Breast epithelium (tissue), 4 donors: ENCODE results near the gene TXNL4B. TPM values are rescaled to one million over a fixed set of nuclear protein-coding genes. Genes with fewer than 3 reads are reported as not detected.

ENCODE experiments used
- DNase-seq, 2 donors: peaks; one replicate each; pipeline ENCODE4 v3.0.0-alpha.2; 2019; ENCODE audit warnings: low spot score in 2 of 2
- H3K27ac ChIP-seq, 2 donors: fragments of 200-600 bp; sonication (generic) in 1 of 2; one replicate each; pipeline ENCODE4 v1.5.1; 2016 to 2019; ENCODE audit warnings: mild to moderate bottlenecking in 1 of 2
- H3K27me3 ChIP-seq, 2 donors: fragments of 200-600 bp; sonication (generic) in 1 of 2; one replicate each; pipeline versions ENCODE4 v1.5.1 to v1.6.0; 2017 to 2019; ENCODE audit warnings: control low read depth in 1 of 2, mild to moderate bottlenecking in 1 of 2
- H3K36me3 ChIP-seq: fragments of 200-600 bp; one replicate; pipeline ENCODE4 v1.5.1; 2019
- H3K4me1 ChIP-seq, 2 donors: fragments of 200-600 bp; sonication (generic); one replicate each; pipeline ENCODE4 v1.5.1; 2016 to 2019; ENCODE audit warnings: control low read depth in 1 of 2
- H3K4me3 ChIP-seq, 3 donors: fragments of 200-600 bp; sonication (generic); 1 replicate in 2 of 3; 2 replicates in 1 of 3; pipeline ENCODE4 v1.5.1; 2016 to 2019; ENCODE audit warnings: mild to moderate bottlenecking in 3 of 3, moderate library complexity in 2 of 3
- H3K9me3 ChIP-seq, 2 donors: fragments of 200-600 bp; sonication (generic) in 1 of 2; one replicate each; pipeline ENCODE4 v1.5.1; 2016 to 2019; ENCODE audit warnings: control low read depth in 1 of 2
- POLR2A ChIP-seq: fragments of 450-650 bp; IDR thresholded peaks from one replicate; pipeline ENCODE4 v1.6.1; 2016; ENCODE audit warnings: antibody characterized with exemption, mild to moderate bottlenecking, moderate library complexity
- POLR2AphosphoS5 ChIP-seq, 3 donors: sonication (generic); formaldehyde crosslinking; IDR thresholded peaks; one replicate each; pipeline ENCODE4 v1.6.1; 2017; ENCODE audit warnings: antibody characterized with exemption in 3 of 3
- intact Hi-C: fragments of 100-400 bp; cut with DNase I; formaldehyde crosslinking; loops from one replicate; pipeline ENCODE4 v1.15.1; 2023; ENCODE audit warnings: low total_unique reads
- total RNA-seq, 3 donors: library from RNA; depleted of rRNA; stranded (reverse); fragments of >200 nt; gene quantifications; one replicate each; pipeline ENCODE4 v1.1.0, GENCODE V29; 2016
- TF ChIP-seq, protein P1 (sequence below), 3 donors: fragments of 450-650 bp; IDR thresholded peaks; one replicate each; pipeline ENCODE4 v1.5.1; 2016 to 2017; ENCODE audit warnings: antibody characterized with exemption in 3 of 3, mild to moderate bottlenecking in 3 of 3, moderate library complexity in 3 of 3

TXNL4B gene
- total RNA-seq, 3 donors from 2014 or later, result 7.2 to 16.4 (median 8.8) TPM

DNA sequence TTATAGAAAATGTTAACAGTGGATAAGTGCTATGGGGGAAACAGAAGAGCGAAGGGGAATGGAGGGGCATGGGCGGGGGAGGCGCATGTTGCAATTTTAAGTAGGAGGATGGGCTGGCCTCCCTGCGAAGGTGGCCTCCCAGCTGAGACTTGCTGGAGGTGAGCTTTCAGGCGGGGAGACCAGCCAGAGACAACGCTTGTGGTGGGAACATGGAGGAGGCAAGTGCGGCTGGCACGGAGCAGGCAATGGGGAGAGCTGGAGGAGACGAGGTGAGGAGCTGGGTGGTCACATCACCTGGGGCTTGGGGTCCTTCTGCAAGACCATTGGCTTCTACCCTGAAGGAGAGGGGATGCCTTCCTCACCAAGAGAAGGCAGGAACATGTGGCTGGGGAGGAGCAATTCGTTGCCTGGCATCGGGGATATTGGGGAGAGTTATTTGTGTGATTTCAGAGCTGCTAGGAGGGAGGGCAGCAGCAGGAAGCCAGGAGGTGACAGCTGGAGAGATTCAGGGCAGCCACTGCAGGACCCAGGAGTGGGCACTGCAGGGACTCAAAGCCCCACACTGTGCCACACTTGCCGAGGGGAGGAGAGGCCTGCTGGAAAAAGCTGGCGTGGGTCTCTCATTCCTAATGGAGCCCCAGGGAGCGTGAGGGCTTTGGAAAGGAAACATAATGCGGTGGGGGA, 44.1 kb upstream of the TXNL4B start:
- intact Hi-C loops, result no loop called here

DNA sequence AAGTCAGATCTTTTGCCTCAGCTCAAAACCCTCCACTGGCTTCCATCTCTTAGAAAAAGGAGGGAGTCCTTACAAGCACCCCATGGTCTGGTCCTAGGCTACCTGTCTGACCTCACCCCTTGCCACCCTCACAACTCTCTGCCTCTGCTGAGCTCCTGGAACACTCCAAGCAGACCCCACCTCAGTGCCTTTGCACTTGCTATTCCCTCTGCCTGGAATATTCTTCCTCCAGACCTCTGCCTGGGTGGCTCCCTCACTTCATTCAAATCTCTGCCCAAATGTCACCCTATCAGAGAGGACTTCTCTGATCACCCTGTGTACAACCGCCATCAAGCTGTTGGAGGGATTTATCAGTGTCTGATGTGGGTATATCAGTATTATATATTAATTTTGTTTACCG, 41.1 kb upstream of the TXNL4B start:
- no peak overlapping the region for H3K27ac ChIP-seq
- intact Hi-C loops, result no loop called here
- H3K4me3 ChIP-seq, result no peak overlapping the region
- H3K36me3 ChIP-seq, result no peaks in the 10 kb centered on the region
- H3K4me1 ChIP-seq, result no peaks in the 10 kb centered on the region
- H3K9me3 ChIP-seq, result no peaks in the 10 kb centered on the region
- no peak for DNase-seq
- TF ChIP-seq, protein P1, sequence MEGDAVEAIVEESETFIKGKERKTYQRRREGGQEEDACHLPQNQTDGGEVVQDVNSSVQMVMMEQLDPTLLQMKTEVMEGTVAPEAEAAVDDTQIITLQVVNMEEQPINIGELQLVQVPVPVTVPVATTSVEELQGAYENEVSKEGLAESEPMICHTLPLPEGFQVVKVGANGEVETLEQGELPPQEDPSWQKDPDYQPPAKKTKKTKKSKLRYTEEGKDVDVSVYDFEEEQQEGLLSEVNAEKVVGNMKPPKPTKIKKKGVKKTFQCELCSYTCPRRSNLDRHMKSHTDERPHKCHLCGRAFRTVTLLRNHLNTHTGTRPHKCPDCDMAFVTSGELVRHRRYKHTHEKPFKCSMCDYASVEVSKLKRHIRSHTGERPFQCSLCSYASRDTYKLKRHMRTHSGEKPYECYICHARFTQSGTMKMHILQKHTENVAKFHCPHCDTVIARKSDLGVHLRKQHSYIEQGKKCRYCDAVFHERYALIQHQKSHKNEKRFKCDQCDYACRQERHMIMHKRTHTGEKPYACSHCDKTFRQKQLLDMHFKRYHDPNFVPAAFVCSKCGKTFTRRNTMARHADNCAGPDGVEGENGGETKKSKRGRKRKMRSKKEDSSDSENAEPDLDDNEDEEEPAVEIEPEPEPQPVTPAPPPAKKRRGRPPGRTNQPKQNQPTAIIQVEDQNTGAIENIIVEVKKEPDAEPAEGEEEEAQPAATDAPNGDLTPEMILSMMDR (IDR thresholded peaks at IDR 0.05), result no peak
- TF ChIP-seq POLR2A (no peak), POLR2AphosphoS5 (IDR thresholded peaks at IDR 0.05) (no peak)
- no peaks in the 10 kb centered on the region for H3K27me3 ChIP-seq

More for the DNA sequence above, 44.1 kb upstream of the TXNL4B start:
- Histone ChIP-seq H3K4me1 (no peaks in the 10 kb centered on the region), H3K9me3 (no peaks in the 10 kb centered on the region), H3K27ac (no peak overlapping the region), H3K4me3 (no peak overlapping the region), H3K36me3 (no peaks in the 10 kb centered on the region), H3K27me3 (no peaks in the 10 kb centered on the region)
- no peak for DNase-seq
- TF ChIP-seq POLR2A (no peak), POLR2AphosphoS5 (IDR thresholded peaks at IDR 0.05) (no peak)
- TF ChIP-seq, protein P1 (IDR thresholded peaks at IDR 0.05), result no peak

DNA sequence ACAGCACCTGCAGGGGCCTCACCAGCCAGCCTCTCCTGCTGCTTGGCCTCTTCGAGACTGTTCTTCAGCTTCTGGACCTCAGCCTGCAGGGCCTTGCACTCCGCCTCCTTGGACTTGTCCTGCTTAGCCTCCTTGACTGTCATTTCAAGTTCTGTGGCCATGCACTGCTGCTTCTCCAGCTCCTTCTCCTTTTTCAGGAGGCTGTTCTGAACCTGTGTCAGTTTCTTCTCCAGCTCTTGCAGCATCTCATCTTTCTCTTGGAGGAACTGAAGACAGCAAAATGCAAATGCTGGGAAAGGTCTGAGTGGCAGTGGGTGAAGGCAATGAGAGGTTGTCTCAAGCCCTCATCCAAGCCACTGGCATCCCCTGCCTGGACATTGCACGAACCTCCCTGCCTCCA, 39.3 kb upstream of the TXNL4B start:
- no peak for DNase-seq
- Histone ChIP-seq H3K36me3 (no peaks in the 10 kb centered on the region), H3K4me3 (no peak overlapping the region), H3K27me3 (no peaks in the 10 kb centered on the region), H3K4me1 (no peaks in the 10 kb centered on the region), H3K9me3 (no peaks in the 10 kb centered on the region), H3K27ac (no peak overlapping the region)
- intact Hi-C loops, result no loop called here
- TF ChIP-seq POLR2AphosphoS5 (IDR thresholded peaks at IDR 0.05), result no peak
- TF ChIP-seq, protein P1 (IDR thresholded peaks at IDR 0.05), result no peak

DNA sequence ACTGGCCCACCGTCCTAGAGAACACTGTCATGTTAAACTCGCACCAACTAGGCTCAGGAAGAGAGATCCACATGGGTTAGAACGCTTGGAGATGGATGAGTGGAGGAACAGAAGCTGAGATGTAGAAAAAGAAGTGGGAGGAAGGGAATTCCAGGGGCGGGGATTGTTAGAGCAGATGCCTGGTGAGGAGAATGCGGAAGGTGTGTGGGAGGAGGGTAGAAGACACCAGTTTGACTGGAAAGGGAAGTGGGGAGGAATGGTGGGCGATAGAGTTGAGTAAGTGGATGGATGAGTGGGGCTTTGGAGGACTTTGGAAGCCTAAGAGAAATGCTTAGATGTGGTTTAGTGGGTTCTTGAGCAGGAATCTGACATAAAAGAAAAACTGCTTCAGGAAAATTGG, 37.6 kb upstream of the TXNL4B start:
- TF ChIP-seq POLR2AphosphoS5 (IDR thresholded peaks at IDR 0.05), result no peak
- TF ChIP-seq POLR2A, result no peak
- TF ChIP-seq, protein P1 (IDR thresholded peaks at IDR 0.05), result no peak
- DNase-seq, result no peak
- H3K9me3 ChIP-seq, result no peaks in the 10 kb centered on the region
- H3K4me3 ChIP-seq, result no peak overlapping the region
- H3K27ac ChIP-seq, result no peak overlapping the region
- no peaks in the 10 kb centered on the region for H3K4me1 ChIP-seq
- H3K36me3 ChIP-seq, result no peaks in the 10 kb centered on the region
- H3K27me3 ChIP-seq, result no peaks in the 10 kb centered on the region
- intact Hi-C loops, result no loop called here

DNA sequence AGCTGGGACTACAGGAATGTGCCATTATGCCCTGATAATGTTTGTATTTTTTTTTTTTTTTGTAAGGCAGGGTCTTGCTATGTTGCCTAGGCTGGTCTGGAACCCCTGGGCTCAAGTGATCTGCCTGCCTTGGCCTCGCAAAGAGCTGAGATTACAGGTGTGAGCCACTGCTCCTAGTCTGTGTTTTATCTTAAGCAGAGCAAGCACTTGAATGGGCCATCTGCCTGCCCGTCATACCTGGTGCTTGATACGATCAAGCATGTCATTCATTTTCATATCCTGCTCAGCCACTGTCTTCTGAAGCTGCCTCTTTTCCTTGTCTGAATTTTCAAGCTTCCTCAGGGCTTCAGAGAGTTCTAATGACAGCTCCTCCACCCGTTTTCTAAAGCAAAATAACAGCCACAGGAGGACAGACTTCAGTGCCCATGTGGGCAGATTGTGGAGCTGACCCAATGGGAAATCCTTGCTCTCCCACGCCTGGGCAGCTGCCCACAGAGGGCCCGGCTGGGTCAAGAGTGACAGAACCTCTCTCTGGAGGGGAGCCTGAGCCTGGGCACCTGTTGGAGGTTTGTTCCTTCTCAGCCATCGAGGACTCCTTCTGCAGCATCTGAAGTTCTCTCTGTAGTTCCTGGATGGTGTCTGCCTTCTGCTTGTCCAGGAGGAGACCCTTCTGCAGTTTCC, 36.7 kb upstream of the TXNL4B start:
- intact Hi-C loops, result no loop called here
- Histone ChIP-seq H3K27ac (no peak overlapping the region), H3K4me1 (no peaks in the 10 kb centered on the region), H3K36me3 (no peaks in the 10 kb centered on the region), H3K27me3 (no peaks in the 10 kb centered on the region), H3K9me3 (no peaks in the 10 kb centered on the region), H3K4me3 (no peak overlapping the region)
- TF ChIP-seq POLR2AphosphoS5 (IDR thresholded peaks at IDR 0.05), result no peak
- TF ChIP-seq, protein P1 (IDR thresholded peaks at IDR 0.05), result no peak
- no peak for TF ChIP-seq POLR2A
- no peak for DNase-seq
